Liver (tissue), 9 donors: ENCODE data around the gene PLEKHA6. TPM values are rescaled to one million over a fixed set of nuclear protein-coding genes. Genes with fewer than 3 reads are reported as not detected.

ENCODE experiments used
- DNase-seq: peaks from one replicate; pipeline ENCODE4 v3.0.0-alpha.2; 2017; ENCODE audit warnings: low spot score
- H3K27ac ChIP-seq, 2 donors: one replicate each; pipeline ENCODE4 v1.7.0; 2013; ENCODE audit warnings: inconsistent platforms in 2 of 2, low read length in 2 of 2, control low read depth in 1 of 2, low read depth in 1 of 2, mild to moderate bottlenecking in 1 of 2
- H3K27me3 ChIP-seq, 4 donors: one replicate each; pipeline versions ENCODE4 v1.6.1 to v1.7.0; 2013; ENCODE audit warnings: low read length in 3 of 4, inconsistent platforms in 1 of 4, mild to moderate bottlenecking in 1 of 4, moderate library complexity in 1 of 4; ENCODE audit not compliant: control insufficient read depth in 4 of 4, insufficient read depth in 4 of 4
- H3K36me3 ChIP-seq, 4 donors: one replicate each; pipeline versions ENCODE4 v1.6.1 to v1.7.0; 2013; ENCODE audit warnings: low read length in 3 of 4, mild to moderate bottlenecking in 3 of 4, low read depth in 1 of 4, moderate library complexity in 1 of 4; ENCODE audit not compliant: control insufficient read depth in 4 of 4, insufficient read depth in 3 of 4
- H3K4me1 ChIP-seq, 4 donors: one replicate each; pipeline versions ENCODE4 v1.6.1 to v1.7.0; 2013; ENCODE audit warnings: low read length in 3 of 4, mild to moderate bottlenecking in 3 of 4, moderate library complexity in 1 of 4; ENCODE audit not compliant: control insufficient read depth in 4 of 4, insufficient read depth in 4 of 4
- H3K4me3 ChIP-seq, 3 donors: one replicate each; pipeline versions ENCODE4 v1.6.1 to v1.7.0; 2013; ENCODE audit warnings: low read length in 3 of 3, control low read depth in 1 of 3, low read depth in 1 of 3, mild to moderate bottlenecking in 1 of 3
- H3K9ac ChIP-seq, 2 donors: one replicate each; pipeline ENCODE4 v1.7.0; 2013; ENCODE audit warnings: low read length in 2 of 2, mild to moderate bottlenecking in 2 of 2, moderate library complexity in 2 of 2, control low read depth in 1 of 2, low read depth in 1 of 2
- H3K9me3 ChIP-seq, 4 donors: one replicate each; pipeline versions ENCODE4 v1.6.1 to v1.7.0; 2013; ENCODE audit warnings: low read length in 3 of 4; ENCODE audit not compliant: control insufficient read depth in 4 of 4
- EGR1 ChIP-seq, 2 donors: IDR thresholded peaks; 2 replicates each; pipeline ENCODE4 v1.6.1; 2016 to 2018; ENCODE audit warnings: antibody characterized with exemption in 2 of 2, low read depth in 2 of 2
- FOXA1 ChIP-seq: IDR thresholded peaks from 2 replicates; pipeline ENCODE4 v1.6.1; 2016; ENCODE audit warnings: antibody characterized with exemption
- HNF4A ChIP-seq, 2 donors: conservative IDR thresholded peaks; 2 replicates each; pipeline ENCODE4 v1.6.1; 2016; ENCODE audit warnings: antibody characterized with exemption in 2 of 2, mild to moderate bottlenecking in 2 of 2
- HNF4G ChIP-seq: IDR thresholded peaks from 2 replicates; pipeline ENCODE4 v1.6.1; 2016; ENCODE audit warnings: antibody characterized with exemption
- JUND ChIP-seq, 2 donors: IDR thresholded peaks; 2 replicates each; pipeline ENCODE4 v1.6.1; 2016; ENCODE audit warnings: antibody characterized with exemption in 2 of 2
- NR2F2 ChIP-seq: IDR thresholded peaks from 2 replicates; pipeline ENCODE4 v1.6.1; 2016; ENCODE audit warnings: antibody characterized with exemption
- RXRA ChIP-seq, 2 donors: IDR thresholded peaks; 2 replicates each; pipeline ENCODE4 v1.6.1; 2017 to 2018; ENCODE audit warnings: antibody characterized with exemption in 2 of 2, mild to moderate bottlenecking in 1 of 2
- YY1 ChIP-seq: IDR thresholded peaks from 2 replicates; pipeline ENCODE4 v1.6.1; 2016; ENCODE audit warnings: antibody characterized with exemption, mild to moderate bottlenecking
- WGBS: extraction: QIAGEN DNeasy Blood & Tissue Kit; methylation state at CpG from one replicate; pipeline ENCODE4 v1.1.7; 2013; 5-methylcytosine and 5-hydroxymethylcytosine counted together
- polyA plus RNA-seq, 2 donors: library from polyadenylated mRNA; stranded (reverse) in 1 of 2; unstranded in 1 of 2; fragments of 200-250 nt in 1 of 2; fragments of >200 nt in 1 of 2; fragmentation: Nextera tagmentation in 1 of 2; extraction: Ambion mirVana in 1 of 2; gene quantifications; one replicate each; pipeline versions ENCODE4 v1.2.1 to v1.2.3, GENCODE V29; 2013 to 2015
- total RNA-seq, 2 donors: library from RNA; depleted of rRNA; stranded (reverse); fragments of >200 nt; gene quantifications; one replicate each; pipeline ENCODE4 v1.2.3, GENCODE V29; 2014
- TF ChIP-seq, protein P1 (sequence below): IDR thresholded peaks from 2 replicates; pipeline ENCODE4 v1.6.1; 2016; ENCODE audit warnings: antibody characterized with exemption
- TF ChIP-seq, protein P2 (sequence below): fragments of 150-350 bp; IDR thresholded peaks from 2 replicates; pipeline ENCODE4 v1.5.1; 2017; ENCODE audit warnings: improper control_type of control experiment, low read depth, low read length; ENCODE audit not compliant: missing input control
- TF ChIP-seq, protein P3 (sequence below): IDR thresholded peaks from 2 replicates; pipeline ENCODE4 v1.6.1; 2016; ENCODE audit warnings: antibody characterized with exemption
- TF ChIP-seq, protein P4 (sequence below): IDR thresholded peaks from 2 replicates; pipeline ENCODE4 v1.6.1; 2016; ENCODE audit warnings: antibody characterized with exemption, mild to moderate bottlenecking
- donor health status: healthy.
- donor health status: healthy.
- donor health status: healthy.
- donor health status: healthy.
- donor health status: healthy.

PLEKHA6 gene
- total and polyA plus RNA-seq, 4 donors: 5.3 to 12.8 (median 7.6) TPM

DNA sequence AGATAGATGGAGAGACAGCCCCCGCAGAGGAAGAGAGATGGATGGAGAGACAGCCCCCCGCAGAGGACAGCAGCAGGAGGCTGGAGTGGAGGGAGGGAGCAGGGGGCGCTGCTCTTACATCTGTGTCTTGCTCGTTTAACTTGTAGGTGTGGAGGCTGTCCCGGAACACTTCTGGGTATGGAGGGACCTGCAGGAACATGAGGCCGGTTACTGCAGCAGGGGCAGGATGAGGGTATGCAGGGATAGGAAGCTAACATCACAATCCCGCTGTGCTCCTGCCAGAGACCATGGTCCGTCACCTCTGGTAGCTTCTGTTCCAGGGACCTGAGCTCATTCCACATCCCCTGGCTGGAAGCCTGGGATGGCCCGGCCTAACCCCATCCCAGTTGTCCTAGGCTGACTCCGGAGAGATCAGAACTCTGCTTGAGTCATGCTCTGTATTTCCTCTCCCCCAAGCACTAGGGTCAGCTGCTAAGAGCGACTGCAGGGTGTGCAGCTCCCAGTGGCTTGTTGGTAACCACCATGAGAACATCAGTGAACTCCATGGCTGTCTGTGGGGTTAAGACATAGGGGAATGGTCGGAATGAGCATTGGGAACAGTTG lies 109.2 kb downstream of the PLEKHA6 start:
- 56% methylated on average over 12 of the region's 12 CpGs for WGBS
- no peak for TF ChIP-seq FOXA1
- TF ChIP-seq, protein P1, sequence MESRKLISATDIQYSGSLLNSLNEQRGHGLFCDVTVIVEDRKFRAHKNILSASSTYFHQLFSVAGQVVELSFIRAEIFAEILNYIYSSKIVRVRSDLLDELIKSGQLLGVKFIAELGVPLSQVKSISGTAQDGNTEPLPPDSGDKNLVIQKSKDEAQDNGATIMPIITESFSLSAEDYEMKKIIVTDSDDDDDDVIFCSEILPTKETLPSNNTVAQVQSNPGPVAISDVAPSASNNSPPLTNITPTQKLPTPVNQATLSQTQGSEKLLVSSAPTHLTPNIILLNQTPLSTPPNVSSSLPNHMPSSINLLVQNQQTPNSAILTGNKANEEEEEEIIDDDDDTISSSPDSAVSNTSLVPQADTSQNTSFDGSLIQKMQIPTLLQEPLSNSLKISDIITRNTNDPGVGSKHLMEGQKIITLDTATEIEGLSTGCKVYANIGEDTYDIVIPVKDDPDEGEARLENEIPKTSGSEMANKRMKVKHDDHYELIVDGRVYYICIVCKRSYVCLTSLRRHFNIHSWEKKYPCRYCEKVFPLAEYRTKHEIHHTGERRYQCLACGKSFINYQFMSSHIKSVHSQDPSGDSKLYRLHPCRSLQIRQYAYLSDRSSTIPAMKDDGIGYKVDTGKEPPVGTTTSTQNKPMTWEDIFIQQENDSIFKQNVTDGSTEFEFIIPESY: no peak
- peak; percentile 46 to 78 for TF ChIP-seq RXRA (IDR thresholded peaks at IDR 0.05)
- TF ChIP-seq, protein P2, sequence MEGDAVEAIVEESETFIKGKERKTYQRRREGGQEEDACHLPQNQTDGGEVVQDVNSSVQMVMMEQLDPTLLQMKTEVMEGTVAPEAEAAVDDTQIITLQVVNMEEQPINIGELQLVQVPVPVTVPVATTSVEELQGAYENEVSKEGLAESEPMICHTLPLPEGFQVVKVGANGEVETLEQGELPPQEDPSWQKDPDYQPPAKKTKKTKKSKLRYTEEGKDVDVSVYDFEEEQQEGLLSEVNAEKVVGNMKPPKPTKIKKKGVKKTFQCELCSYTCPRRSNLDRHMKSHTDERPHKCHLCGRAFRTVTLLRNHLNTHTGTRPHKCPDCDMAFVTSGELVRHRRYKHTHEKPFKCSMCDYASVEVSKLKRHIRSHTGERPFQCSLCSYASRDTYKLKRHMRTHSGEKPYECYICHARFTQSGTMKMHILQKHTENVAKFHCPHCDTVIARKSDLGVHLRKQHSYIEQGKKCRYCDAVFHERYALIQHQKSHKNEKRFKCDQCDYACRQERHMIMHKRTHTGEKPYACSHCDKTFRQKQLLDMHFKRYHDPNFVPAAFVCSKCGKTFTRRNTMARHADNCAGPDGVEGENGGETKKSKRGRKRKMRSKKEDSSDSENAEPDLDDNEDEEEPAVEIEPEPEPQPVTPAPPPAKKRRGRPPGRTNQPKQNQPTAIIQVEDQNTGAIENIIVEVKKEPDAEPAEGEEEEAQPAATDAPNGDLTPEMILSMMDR: no peak
- TF ChIP-seq, protein P3, sequence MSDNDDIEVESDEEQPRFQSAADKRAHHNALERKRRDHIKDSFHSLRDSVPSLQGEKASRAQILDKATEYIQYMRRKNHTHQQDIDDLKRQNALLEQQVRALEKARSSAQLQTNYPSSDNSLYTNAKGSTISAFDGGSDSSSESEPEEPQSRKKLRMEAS: no peak
- TF ChIP-seq HNF4A (conservative IDR thresholded peaks at IDR 0.05): peak in 1 of 2 donors; percentile 35
- H3K36me3 ChIP-seq: peaks cover 0 to 28% (median 17%) of the 10 kb centered on the region in 4 donors
- no peaks in the 10 kb centered on the region for H3K27me3 ChIP-seq
- H3K27ac ChIP-seq: peak overlapping the region; percentile 36 to 95
- no peak overlapping the region for H3K9ac ChIP-seq
- no peaks in the 10 kb centered on the region for H3K9me3 ChIP-seq
- peaks cover 3 to 42% (median 28%) of the 10 kb centered on the region in 4 donors for H3K4me1 ChIP-seq
- DNase-seq: no peak
- no peak overlapping the region for H3K4me3 ChIP-seq

DNA sequence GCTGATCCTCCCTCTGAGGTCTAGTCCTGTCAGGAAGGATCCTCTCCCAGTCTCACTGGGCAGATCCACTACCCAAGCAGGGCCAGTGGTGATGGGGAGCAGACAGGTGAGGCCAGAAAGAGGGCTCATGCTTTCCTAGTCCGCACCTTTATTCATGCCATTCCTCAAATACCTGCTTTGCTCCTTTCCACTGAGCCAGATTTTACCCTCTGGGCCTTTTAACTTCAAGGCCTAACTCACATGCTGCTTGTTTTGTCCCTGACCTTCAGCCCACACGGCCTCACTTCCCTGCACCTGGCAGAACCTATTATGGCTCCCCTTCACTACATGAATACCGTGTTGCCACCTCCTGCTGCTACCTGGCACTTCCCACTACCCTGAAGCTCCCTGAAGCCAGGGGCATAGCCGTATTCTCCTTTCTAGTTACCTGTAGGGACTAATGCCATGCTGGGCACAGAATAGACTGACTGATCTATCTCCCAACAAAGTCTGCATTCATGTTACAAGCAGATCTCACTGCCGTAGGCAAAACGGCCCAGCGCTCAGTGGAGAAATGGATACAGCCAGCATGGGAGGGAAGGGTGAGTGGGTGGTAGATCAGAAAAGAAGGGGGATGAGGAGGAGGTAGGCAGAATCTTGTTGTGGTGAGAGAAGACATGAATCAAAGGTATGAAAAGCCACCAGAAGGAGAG lies 109.8 kb downstream of the PLEKHA6 start:
- no peaks in the 10 kb centered on the region for H3K27me3 ChIP-seq
- peak overlapping the region; percentile 27 to 95 for H3K27ac ChIP-seq
- H3K4me3 ChIP-seq: no peak overlapping the region
- H3K4me1 ChIP-seq: peaks cover 3 to 35% (median 21%) of the 10 kb centered on the region in 4 donors
- 86% methylated on average over 7 of the region's 7 CpGs for WGBS
- peaks cover 2 to 34% (median 21%) of the 10 kb centered on the region in 4 donors for H3K36me3 ChIP-seq
- no peak for DNase-seq
- TF ChIP-seq HNF4A (conservative IDR thresholded peaks at IDR 0.05): no peak
- TF ChIP-seq, protein P3: no peak
- no peak for TF ChIP-seq JUND (IDR thresholded peaks at IDR 0.05)
- no peak for TF ChIP-seq YY1
- H3K9me3 ChIP-seq: no peaks in the 10 kb centered on the region
- no peak overlapping the region for H3K9ac ChIP-seq

DNA sequence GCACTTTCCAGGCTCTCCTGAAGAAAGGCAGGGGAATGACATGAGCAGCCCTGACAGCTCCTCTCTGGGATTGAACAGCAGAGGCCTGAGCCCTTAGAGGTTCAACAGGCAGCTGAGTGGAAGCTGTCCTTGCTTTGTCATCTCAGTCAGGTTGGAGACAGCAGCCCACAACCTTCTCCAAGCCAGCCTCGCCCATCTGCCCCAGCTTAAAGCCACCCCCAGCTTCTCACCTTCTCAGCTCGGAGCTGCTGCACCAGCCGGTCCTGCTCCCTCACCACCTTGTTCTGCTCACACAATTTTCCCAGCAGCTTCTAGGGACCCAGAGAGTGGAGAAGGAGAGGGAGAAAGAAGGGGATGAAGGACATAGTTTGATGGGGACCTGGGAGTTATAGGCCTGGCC lies 110.8 kb downstream of the PLEKHA6 start:
- 95% methylated on average over 3 of the region's 3 CpGs for WGBS
- Histone ChIP-seq H3K4me3 (no peak overlapping the region), H3K9ac (no peak overlapping the region), H3K9me3 (no peaks in the 10 kb centered on the region), H3K27ac (no peak overlapping the region), H3K36me3 (peaks cover 3 to 39% (median 24%) of the 10 kb centered on the region in 4 donors), H3K4me1 (peaks cover 3 to 27% (median 14%) of the 10 kb centered on the region in 4 donors), H3K27me3 (no peaks in the 10 kb centered on the region)
- no peak for TF ChIP-seq NR2F2
- no peak for TF ChIP-seq YY1
- no peak for TF ChIP-seq EGR1 (IDR thresholded peaks at IDR 0.05; ENCODE audit: low read depth in 2 of 2)
- TF ChIP-seq, protein P3: no peak
- TF ChIP-seq, protein P4, sequence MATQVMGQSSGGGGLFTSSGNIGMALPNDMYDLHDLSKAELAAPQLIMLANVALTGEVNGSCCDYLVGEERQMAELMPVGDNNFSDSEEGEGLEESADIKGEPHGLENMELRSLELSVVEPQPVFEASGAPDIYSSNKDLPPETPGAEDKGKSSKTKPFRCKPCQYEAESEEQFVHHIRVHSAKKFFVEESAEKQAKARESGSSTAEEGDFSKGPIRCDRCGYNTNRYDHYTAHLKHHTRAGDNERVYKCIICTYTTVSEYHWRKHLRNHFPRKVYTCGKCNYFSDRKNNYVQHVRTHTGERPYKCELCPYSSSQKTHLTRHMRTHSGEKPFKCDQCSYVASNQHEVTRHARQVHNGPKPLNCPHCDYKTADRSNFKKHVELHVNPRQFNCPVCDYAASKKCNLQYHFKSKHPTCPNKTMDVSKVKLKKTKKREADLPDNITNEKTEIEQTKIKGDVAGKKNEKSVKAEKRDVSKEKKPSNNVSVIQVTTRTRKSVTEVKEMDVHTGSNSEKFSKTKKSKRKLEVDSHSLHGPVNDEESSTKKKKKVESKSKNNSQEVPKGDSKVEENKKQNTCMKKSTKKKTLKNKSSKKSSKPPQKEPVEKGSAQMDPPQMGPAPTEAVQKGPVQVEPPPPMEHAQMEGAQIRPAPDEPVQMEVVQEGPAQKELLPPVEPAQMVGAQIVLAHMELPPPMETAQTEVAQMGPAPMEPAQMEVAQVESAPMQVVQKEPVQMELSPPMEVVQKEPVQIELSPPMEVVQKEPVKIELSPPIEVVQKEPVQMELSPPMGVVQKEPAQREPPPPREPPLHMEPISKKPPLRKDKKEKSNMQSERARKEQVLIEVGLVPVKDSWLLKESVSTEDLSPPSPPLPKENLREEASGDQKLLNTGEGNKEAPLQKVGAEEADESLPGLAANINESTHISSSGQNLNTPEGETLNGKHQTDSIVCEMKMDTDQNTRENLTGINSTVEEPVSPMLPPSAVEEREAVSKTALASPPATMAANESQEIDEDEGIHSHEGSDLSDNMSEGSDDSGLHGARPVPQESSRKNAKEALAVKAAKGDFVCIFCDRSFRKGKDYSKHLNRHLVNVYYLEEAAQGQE: no peak
- no peak for TF ChIP-seq HNF4G
- no peak for DNase-seq
